GM15510 (cell line): Measurements from ENCODE around the gene HSPA1B.

Experiments used
- POLR2A ChIP-seq: IDR thresholded peaks from 3 replicates; pipeline ENCODE4 v1.6.1; 2011; ENCODE audit warnings: borderline replicate concordance; ENCODE audit not compliant: insufficient read length; ENCODE audit errors: extremely low read depth

The HSPA1B gene

DNA sequence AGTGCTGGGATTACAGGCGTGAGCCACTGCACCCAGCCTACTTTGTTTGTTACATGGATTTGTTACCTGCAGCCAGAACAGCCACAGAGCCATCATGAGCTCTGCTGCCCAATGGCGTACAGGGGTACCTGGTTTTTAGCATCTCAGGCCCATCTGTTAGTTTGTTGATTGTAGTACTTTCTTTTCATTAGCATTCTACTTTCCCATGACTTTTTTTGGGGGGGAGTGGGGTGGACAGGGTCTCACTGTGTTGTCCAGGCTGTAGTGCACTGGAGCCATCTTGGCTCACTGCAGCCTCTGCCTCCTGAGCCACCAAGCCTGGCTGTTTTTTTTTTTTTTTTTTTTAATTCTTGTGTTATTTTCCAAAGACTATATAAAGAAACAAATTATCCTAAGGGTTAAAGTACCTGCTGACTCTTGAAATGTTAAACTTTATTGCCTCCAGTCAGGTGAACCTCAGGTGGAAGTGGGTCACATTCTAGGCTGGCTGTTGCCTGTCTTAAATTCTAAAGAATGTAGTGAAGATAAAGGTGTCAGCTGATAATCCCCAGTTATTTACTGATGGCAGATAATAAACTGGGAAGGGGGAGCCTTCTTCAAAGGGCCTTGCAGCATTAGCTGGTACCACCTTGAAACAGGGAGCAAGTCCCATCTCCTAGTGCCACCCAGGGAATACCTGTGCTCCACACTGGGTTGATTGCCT lies 19.9 kb downstream of the HSPA1B start:
- no peak for TF ChIP-seq POLR2A

DNA sequence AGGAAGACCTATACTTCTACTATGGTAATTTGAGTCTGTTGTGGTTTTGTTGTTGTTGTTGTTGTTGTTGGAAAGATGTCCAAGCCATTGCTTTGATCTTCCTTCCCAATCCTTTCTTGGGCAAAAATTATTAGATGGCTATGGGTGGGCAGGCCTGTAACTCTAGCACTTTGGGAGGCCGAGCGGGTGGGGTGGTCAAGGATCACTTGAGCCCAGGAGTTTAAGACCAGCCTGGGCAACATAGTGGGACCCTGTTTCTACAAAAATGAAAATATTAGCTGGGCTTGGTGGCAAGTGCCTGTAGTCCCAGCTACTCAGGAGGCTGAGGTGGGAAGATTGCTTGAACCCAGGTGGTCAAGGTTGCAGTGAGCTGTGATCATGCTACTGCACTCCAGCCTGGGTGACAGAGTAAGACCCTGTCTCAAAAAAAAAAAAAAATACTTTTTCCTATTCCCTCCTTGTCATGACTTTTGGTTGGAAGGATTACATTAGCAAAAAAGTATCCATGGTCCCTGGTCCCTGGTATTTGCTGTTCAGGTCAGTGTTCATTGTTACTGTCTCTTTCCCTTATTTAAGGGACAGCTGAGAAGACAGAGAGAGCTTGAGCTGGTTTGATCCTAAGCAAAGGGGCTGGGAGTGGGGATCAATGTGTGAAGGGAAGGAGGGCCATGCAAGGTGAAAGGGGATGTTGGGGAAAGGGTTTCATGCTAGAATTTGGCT lies 23.4 kb downstream of the HSPA1B start:
- no peak for TF ChIP-seq POLR2A

- no peak for TF ChIP-seq POLR2A
Measured at GRCh38 chr6:31851485-31851832, 23.9 kb downstream of the HSPA1B start.

DNA sequence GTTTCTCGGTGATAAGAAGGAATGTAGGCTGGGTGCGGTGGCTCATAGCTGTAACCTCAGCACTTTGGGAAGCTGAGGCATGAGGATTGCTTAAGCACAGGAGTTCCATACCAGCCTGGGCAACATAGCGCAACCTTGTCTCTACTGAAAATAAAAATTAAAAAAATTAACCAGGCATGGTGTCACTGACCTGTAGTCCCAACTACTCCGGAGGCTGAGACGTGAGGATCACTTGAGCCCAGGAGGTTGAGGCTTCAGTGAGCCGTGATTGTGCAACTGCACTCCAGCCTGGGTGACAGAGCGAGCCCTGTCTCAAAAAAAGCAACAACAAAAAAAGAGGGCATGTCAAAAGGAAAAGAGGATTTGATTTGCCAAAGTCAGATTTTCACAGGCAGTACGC lies 31.2 kb downstream of the HSPA1B start:
- no peak for TF ChIP-seq POLR2A

DNA sequence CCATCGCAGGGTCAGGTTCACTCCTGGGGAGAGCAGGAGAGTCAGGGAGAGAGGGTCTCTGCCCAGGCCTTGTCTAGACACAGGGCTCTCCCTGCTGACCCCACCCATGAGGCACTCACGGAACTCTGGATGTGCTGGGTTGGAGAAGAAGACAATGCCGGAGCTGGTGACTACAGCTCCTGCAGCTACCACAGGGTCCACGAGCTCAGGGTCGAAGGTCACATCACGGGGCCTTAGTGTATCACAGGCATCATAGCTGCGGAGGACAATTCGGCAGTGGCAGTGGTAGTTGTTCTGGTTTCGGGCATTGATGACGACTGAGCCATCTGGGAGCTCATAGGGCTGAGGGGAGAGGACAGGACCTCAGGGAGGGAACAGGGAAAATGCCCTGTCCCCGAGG lies 32.4 kb downstream of the HSPA1B start:
- TF ChIP-seq POLR2A, result no peak

DNA sequence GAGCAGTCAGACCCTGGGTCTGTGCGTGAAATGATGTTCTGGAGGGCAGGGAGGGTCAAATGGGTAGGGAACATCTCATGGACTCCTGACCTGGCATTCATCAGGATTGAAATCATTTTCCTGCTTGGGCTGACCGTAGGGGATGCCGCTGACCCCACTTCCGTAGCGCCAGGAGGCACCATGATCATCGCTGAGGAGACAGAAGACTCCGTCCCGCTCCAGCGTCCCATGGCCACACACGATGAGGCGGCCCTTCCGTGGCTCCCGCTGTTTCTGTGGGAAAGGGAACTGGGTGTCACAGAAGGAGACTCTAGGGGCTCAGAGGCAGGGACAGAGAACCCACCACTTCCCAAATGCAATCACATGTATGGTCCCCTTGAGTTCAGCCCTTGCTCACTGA lies 32.8 kb downstream of the HSPA1B start:
- TF ChIP-seq POLR2A, result no peak

DNA sequence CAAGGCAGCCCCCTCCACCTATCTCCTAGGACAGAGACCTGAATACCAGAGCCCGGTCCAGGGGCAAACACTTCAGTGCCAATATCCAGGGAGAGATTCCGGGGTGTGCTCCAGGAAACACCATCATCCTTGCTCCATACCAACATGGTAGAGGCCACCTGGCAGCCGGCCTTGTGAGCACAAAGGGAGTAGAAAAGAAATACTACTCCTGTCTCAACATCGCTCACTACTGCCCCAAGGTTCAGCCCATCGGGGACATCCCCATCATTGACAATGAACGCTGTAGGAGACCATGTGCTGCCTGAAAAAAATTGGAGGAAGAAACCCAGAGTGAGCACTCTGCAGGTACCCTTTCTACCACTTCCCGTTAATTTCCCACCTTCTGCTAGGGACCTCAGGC lies 33.6 kb downstream of the HSPA1B start:
- TF ChIP-seq POLR2A, result no peak

- TF ChIP-seq POLR2A, result no peak
Measured at GRCh38 chr6:31861919-31862343, 34.4 kb downstream of the HSPA1B start.

GRCh38 chr6:31862344-31863235 lies 35.1 kb downstream of the HSPA1B start, which contains the start of gene NEU1:
NEU1 (minus strand) TSS chr6:31862821; CDS start chr6:31862776, 45 bp downstream.
- peak; percentile 99 for TF ChIP-seq POLR2A

DNA sequence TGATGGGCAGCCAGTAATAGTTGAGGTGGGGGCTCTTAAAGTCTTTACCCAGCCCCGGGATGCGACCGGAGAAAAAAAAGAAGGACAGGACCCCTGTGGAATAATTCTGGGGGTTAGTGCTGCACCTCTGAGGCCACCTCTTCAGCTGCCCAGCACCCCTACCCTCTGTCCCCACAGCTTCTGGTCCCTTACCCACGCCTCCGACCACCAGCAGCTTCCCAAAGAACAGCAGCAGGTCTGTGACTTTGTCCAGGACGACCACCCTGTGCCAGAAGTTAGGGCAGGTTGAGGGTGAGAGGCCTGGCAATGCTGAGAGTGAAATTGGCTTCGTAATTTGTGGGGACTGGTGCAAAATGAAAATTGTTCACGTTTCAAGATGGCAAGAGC lies 37.3 kb downstream of the HSPA1B start:
- TF ChIP-seq POLR2A, result no peak

- TF ChIP-seq POLR2A, result no peak
Measured at GRCh38 chr6:31865205-31866118, 37.9 kb downstream of the HSPA1B start.

DNA sequence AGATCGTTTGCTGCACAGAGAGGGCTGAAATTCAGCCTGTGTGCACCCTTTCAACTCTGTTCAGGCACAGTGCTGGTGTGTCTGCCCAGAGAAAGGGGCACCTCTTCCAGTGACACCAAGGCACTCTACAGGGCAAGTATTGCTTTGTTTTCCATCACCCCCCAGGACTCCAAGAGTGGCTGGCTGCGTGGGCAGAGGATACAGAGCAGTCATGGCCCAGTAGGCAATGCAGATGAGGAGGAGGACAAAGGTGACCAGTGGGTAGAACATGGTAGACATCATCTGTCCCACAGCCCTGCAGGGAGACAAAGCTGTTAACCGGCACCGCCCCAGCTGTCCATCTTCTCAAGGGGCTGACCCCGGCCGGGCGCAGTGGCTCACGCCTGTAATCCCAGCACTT lies 41.8 kb downstream of the HSPA1B start:
- TF ChIP-seq POLR2A, result no peak

DNA sequence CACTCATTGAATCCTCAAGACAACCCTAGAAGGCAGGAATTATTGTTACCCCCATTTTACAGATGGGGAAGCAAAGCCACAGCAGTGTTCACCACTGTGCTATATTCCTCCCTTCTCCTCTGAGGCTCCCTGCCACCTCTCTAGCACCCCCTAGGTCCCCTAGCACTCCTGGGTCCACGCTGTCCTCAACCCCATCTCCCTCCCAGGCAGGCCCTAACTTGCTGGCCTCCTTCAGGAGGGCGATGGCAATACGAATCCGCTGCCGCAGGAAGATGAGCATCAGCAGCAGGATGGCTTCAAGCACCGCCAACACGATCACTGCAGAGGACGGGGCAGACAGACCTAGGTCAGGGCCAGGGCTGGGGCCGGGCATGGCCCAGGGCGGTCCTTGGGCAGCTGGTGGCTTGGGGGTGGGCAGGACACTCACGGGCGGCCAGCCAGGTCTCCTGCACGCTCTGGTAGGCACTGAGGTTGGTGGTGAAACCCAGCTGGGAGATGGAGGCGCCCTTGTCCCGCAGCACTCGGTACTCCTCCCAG lies 42.9 kb downstream of the HSPA1B start:
- TF ChIP-seq POLR2A, result no peak
